DOHH2 (cell line): ENCODE measurements around the gene STMND1.

Experiments used
- H3F3A ChIP-seq: fragments of 200-600 bp; sonication (generic), shearing (Covaris generic); 2 replicates; pipeline ENCODE4 v1.6.0; 2016; ENCODE audit warnings: antibody characterized with exemption, mild to moderate bottlenecking; ENCODE audit not compliant: control insufficient read depth, insufficient read depth
- H3K27ac ChIP-seq: fragments of 200-600 bp; sonication (generic); 2 replicates; pipeline ENCODE4 v1.5.1; 2014; ENCODE audit warnings: low read depth, mild to moderate bottlenecking, low read length, moderate library complexity
- H3K27me3 ChIP-seq: fragments of 200-600 bp; sonication (generic); 2 replicates; pipeline ENCODE4 v1.6.1; 2014; ENCODE audit warnings: mild to moderate bottlenecking, low read length, mixed read lengths; ENCODE audit not compliant: control insufficient read depth
- H3K36me3 ChIP-seq: fragments of 200-600 bp; sonication (generic); 2 replicates; pipeline ENCODE4 v1.6.1; 2014; ENCODE audit warnings: mild to moderate bottlenecking, low read length, moderate library complexity, mixed read lengths; ENCODE audit not compliant: control insufficient read depth
- H3K4me1 ChIP-seq: fragments of 200-600 bp; sonication (generic); 2 replicates; pipeline ENCODE4 v1.6.1; 2014; ENCODE audit warnings: mild to moderate bottlenecking, low read length, mixed read lengths; ENCODE audit not compliant: control insufficient read depth
- H3K4me2 ChIP-seq: fragments of 200-600 bp; sonication (generic); 2 replicates; pipeline ENCODE4 v1.6.0; 2014; ENCODE audit warnings: mild to moderate bottlenecking, low read length, moderate library complexity
- H3K4me3 ChIP-seq: fragments of 200-600 bp; sonication (generic); 2 replicates; pipeline ENCODE4 v1.5.1; 2014; ENCODE audit warnings: mild to moderate bottlenecking, low read length, mixed read lengths
- H3K79me2 ChIP-seq: fragments of 200-600 bp; sonication (generic); 2 replicates; pipeline ENCODE4 v1.6.1; 2014; ENCODE audit warnings: mild to moderate bottlenecking, low read length, mixed read lengths; ENCODE audit not compliant: control insufficient read depth
- H3K9me2 ChIP-seq: fragments of 200-600 bp; sonication (generic); replicated peaks from 2 replicates; pipeline ENCODE4 v1.6.1; 2014; ENCODE audit warnings: mild to moderate bottlenecking, low read length, mixed read lengths; ENCODE audit not compliant: control insufficient read depth
- H3K9me3 ChIP-seq: fragments of 200-600 bp; sonication (generic); 2 replicates; pipeline ENCODE4 v1.6.1; 2014; ENCODE audit warnings: antibody characterized with exemption, low read length, mixed read lengths; ENCODE audit not compliant: control insufficient read depth, insufficient read depth
- H4K20me1 ChIP-seq: fragments of 200-600 bp; sonication (generic); 2 replicates; pipeline ENCODE4 v1.6.0; 2014; ENCODE audit warnings: low read depth, mild to moderate bottlenecking, antibody characterized with exemption, low read length, moderate library complexity; ENCODE audit not compliant: control insufficient read depth, insufficient read depth
- CTCF ChIP-seq: fragments of 200-600 bp; sonication (generic); IDR thresholded peaks from one replicate; pipeline ENCODE4 v1.5.1; 2014; ENCODE audit warnings: antibody characterized with exemption, mild to moderate bottlenecking, low read depth, low read length; ENCODE audit not compliant: poor library complexity, severe bottlenecking
- EZH2phosphoT487 ChIP-seq: fragments of 200-600 bp; sonication (generic); IDR thresholded peaks from 2 replicates; pipeline ENCODE4 v1.6.1; 2017; ENCODE audit warnings: borderline replicate concordance, mild to moderate bottlenecking, antibody characterized with exemption, low read length, moderate library complexity, mixed read lengths

The STMND1 gene

DNA sequence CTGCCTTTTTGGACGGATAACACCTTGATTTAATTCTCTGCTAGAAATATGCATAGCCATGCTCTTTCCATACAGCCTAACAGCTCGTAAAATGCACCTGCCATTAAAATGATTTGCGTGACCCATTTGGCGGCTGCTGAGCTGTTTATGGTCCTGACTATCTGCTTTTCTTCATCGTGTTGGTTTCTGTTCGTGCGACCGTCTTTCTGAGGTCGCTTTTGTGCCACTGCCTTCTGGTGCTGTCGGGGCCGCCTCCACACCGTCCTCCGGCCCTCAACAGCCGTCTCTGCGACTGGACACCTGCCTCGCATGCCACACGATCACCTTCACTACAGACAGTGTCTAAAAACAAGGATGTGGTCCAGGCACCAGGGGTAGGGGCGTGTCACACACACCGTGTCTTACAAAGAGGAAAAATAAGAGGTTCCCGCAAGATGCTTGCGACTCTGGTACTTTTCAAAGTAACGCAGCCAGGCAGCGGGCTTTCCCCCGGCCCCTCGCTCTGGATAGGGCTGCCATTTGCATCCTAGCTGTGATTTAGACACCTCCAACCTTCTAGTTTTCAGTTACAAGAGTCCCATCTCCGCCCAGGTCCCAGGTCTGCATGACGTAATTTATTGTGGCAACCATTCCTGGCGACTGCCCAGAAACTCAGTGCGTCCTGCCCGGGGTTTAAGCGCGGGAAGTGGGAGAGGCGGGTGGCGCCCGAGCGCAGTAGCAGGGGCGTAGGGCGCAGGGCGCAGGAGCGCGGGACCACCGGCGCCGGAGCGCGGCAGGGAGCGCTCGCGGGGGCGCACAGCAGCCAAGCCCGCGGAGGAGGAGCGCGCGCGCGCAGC is at the start of gene STMND1:
Gene STMND1, plus strand, starts transcription at position 629 of the 836 bp plus-strand sequence. CDS start 208 bp downstream, outside the sequence.
- H4K20me1 ChIP-seq, result no peaks in the 10 kb centered on the region
- H3K79me2 ChIP-seq, result no peaks in the 10 kb centered on the region
- no peaks in the 10 kb centered on the region for H3K4me1 ChIP-seq
- TF ChIP-seq CTCF (no peak), EZH2phosphoT487 (no peak)
- no peaks in the 10 kb centered on the region for H3K9me2 ChIP-seq
- H3K4me3 ChIP-seq, result no peak within 1 kb of the TSS
- no peaks in the 10 kb centered on the region for H3K36me3 ChIP-seq
- no peak within 1 kb of the TSS for H3K27ac ChIP-seq
- H3K9me3 ChIP-seq, result no peaks in the 10 kb centered on the region
- H3K27me3 ChIP-seq, result no peaks in the 10 kb centered on the region
- H3K4me2 ChIP-seq, result no peak within 1 kb of the TSS
- H3F3A ChIP-seq, result no peaks in the 10 kb centered on the region

GRCh38 chr6:17054647-17055046 is 47.2 kb upstream of the STMND1 start:
- Histone ChIP-seq H3K27me3 (no peaks in the 10 kb centered on the region), H3K9me3 (no peaks in the 10 kb centered on the region), H3K9me2 (no peaks in the 10 kb centered on the region), H4K20me1 (no peaks in the 10 kb centered on the region), H3K4me3 (no peak overlapping the region), H3K79me2 (no peaks in the 10 kb centered on the region), H3F3A (no peaks in the 10 kb centered on the region), H3K27ac (no peak overlapping the region), H3K4me1 (no peaks in the 10 kb centered on the region), H3K4me2 (no peak overlapping the region), H3K36me3 (no peaks in the 10 kb centered on the region)
- TF ChIP-seq EZH2phosphoT487 (no peak), CTCF (no peak)

GRCh38 chr6:17057322-17057721 is 44.5 kb upstream of the STMND1 start:
- H3K27ac ChIP-seq, result no peak overlapping the region
- no peaks in the 10 kb centered on the region for H3F3A ChIP-seq
- TF ChIP-seq CTCF (no peak), EZH2phosphoT487 (no peak)
- H3K9me3 ChIP-seq, result no peaks in the 10 kb centered on the region
- H3K9me2 ChIP-seq, result no peaks in the 10 kb centered on the region
- no peaks in the 10 kb centered on the region for H4K20me1 ChIP-seq
- no peaks in the 10 kb centered on the region for H3K79me2 ChIP-seq
- H3K4me3 ChIP-seq, result no peak overlapping the region
- H3K4me2 ChIP-seq, result no peak overlapping the region
- H3K27me3 ChIP-seq, result no peaks in the 10 kb centered on the region
- H3K4me1 ChIP-seq, result no peaks in the 10 kb centered on the region
- no peaks in the 10 kb centered on the region for H3K36me3 ChIP-seq
